ENCODE measurements around the gene SPECC1. TPM values are rescaled to one million over a fixed set of nuclear protein-coding genes. Genes with fewer than 3 reads are reported as not detected.

SPECC1 gene
- total and polyA plus RNA-seq, 9 of the 15 experiments (the other 6 are each of a cell fraction or from before 2014, with no cell fraction given) = 2.4 to 19.6 (median 14.7) TPM

GRCh38 chr17:20293501-20293900, 284.3 kb downstream of the SPECC1 start:
- Histone ChIP-seq H3K36me3 (ENCODE audit: control insufficient read depth, insufficient read depth, low read length) (no peaks in the 10 kb centered on the region), H3K4me2 (ENCODE audit: insufficient read depth, low read length) (no peak overlapping the region), H3K27me3 (ENCODE audit: control insufficient read depth in 2 of 2, insufficient read depth in 2 of 2, low read length in 2 of 2) (no peaks in the 10 kb centered on the region), H3K79me2 (ENCODE audit: control insufficient read depth, insufficient read depth, low read length) (no peaks in the 10 kb centered on the region), H3K9me1 (ENCODE audit: control insufficient read depth, insufficient read depth, low read length) (no peaks in the 10 kb centered on the region), H3K9me3 (replicated peaks; ENCODE audit: control insufficient read depth, insufficient read depth, low read depth, low read length) (no peaks in the 10 kb centered on the region), H2AFZ (ENCODE audit: low read depth, low read length) (no peak overlapping the region), H3K4me3 (no peak overlapping the region), H4K20me1 (replicated peaks; ENCODE audit: control insufficient read depth, insufficient read depth, low read length) (no peaks in the 10 kb centered on the region), H3K9ac (ENCODE audit: insufficient read depth in 1 of 2, low read depth in 2 of 2, low read length in 2 of 2) (no peak overlapping the region), H3K4me1 (replicated peaks in 1 of 2; ENCODE audit: control insufficient read depth in 2 of 2, insufficient read depth in 2 of 2, low read length in 2 of 2) (peaks cover 0 to 9% of the 10 kb centered on the region in 2 experiments; a peak in 3 of 5 replicates), H3K27ac (ENCODE audit: extremely low read depth, low read depth, low read length) (no peak overlapping the region)
- in situ Hi-C loops (cut with MboI) (no loop called here), intact Hi-C loops (cut with micrococcal nuclease) (no loop called here)
- no TSS peak for BruUV-seq (replicated peaks)
- DNase-seq (ENCODE audit: extremely low read depth in 1 of 4, low spot score in 3 of 4) (no peak), ATAC-seq (no peak), FAIRE-seq (no peak)
- POLR2A ChIA-PET = interaction anchor here (0.6 to 1.2 kb wide), 2 partner anchors 11 to 76 kb away, joined by 3 read pairs; no protein-coding TSS in a partner anchor
- 65% methylated on average over 2 of the region's 2 CpGs for WGBS (ENCODE audit: insufficient coverage, low coverage, missing lambda C conversion rate)
- no peak for TF ChIP-seq YBX1 (IDR thresholded peaks at IDR 0.05)
- CTCF ChIA-PET (ENCODE audit: low intra/inter-chr PET ratio) = no interaction called here

GRCh38 chr17:20294120-20294519, 285.0 kb downstream of the SPECC1 start:
- Histone ChIP-seq H3K27ac (ENCODE audit: extremely low read depth, low read depth, low read length) (no peak overlapping the region), H3K9me3 (replicated peaks; ENCODE audit: control insufficient read depth, insufficient read depth, low read depth, low read length) (no peaks in the 10 kb centered on the region), H3K79me2 (ENCODE audit: control insufficient read depth, insufficient read depth, low read length) (no peaks in the 10 kb centered on the region), H3K9me1 (ENCODE audit: control insufficient read depth, insufficient read depth, low read length) (no peaks in the 10 kb centered on the region), H2AFZ (ENCODE audit: low read depth, low read length) (no peak overlapping the region), H4K20me1 (replicated peaks; ENCODE audit: control insufficient read depth, insufficient read depth, low read length) (no peaks in the 10 kb centered on the region), H3K4me1 (replicated peaks in 1 of 2; ENCODE audit: control insufficient read depth in 2 of 2, insufficient read depth in 2 of 2, low read length in 2 of 2) (peaks cover 0 to 9% of the 10 kb centered on the region in 2 experiments; a peak in 3 of 5 replicates), H3K9ac (ENCODE audit: insufficient read depth in 1 of 2, low read depth in 2 of 2, low read length in 2 of 2) (no peak overlapping the region), H3K27me3 (ENCODE audit: control insufficient read depth in 2 of 2, insufficient read depth in 2 of 2, low read length in 2 of 2) (no peaks in the 10 kb centered on the region), H3K4me2 (ENCODE audit: insufficient read depth, low read length) (no peak overlapping the region), H3K4me3 (no peak overlapping the region), H3K36me3 (ENCODE audit: control insufficient read depth, insufficient read depth, low read length) (no peaks in the 10 kb centered on the region)
- in situ Hi-C loops (cut with MboI) (no loop called here), intact Hi-C loops (cut with micrococcal nuclease) (no loop called here)
- TF ChIP-seq TFAM (CRISPR knock-in tag; conservative IDR thresholded peaks at IDR 0.05) = no peak
- CTCF ChIA-PET (ENCODE audit: low intra/inter-chr PET ratio) = no interaction called here
- DNase-seq (ENCODE audit: extremely low read depth in 1 of 4, low spot score in 3 of 4) (no peak), ATAC-seq (no peak), FAIRE-seq (no peak)
- 52% methylated on average over 6 of the region's 6 CpGs for WGBS (ENCODE audit: insufficient coverage, low coverage, missing lambda C conversion rate)
- POLR2A ChIA-PET = interaction anchor here (1.2 kb wide), 1 partner anchor 12 kb away, joined by 3 read pairs; no protein-coding TSS in a partner anchor
- no TSS peak for BruUV-seq (replicated peaks)
